K562 (cell line): ENCODE results near the gene DIS3L2. TPM values are rescaled to one million over a fixed set of nuclear protein-coding genes. Genes with fewer than 3 reads are reported as not detected.

Experiments
- CBFB ChIP-seq: sonication (generic); formaldehyde crosslinking; IDR thresholded peaks from 2 replicates; pipeline ENCODE4 v1.4.0; 2020; ENCODE audit warnings: mild to moderate bottlenecking, missing genetic modification reagents
- CBX1 ChIP-seq: sonication (generic); IDR thresholded peaks from 2 replicates; pipeline ENCODE4 v1.6.1; 2016; ENCODE audit warnings: antibody characterized with exemption, low read depth, mild to moderate bottlenecking
- CTCF ChIP-seq, 3 experiments: IDR thresholded peaks in 2 of 3; conservative IDR thresholded peaks in 1 of 3; 2 replicates each; pipeline ENCODE4 v1.5.1; 2011 to 2012; ENCODE audit warnings: low read length in 3 of 3, mild to moderate bottlenecking in 3 of 3, control low read depth in 2 of 3, improper control_type of control experiment in 1 of 3, inconsistent platforms in 1 of 3, low read depth in 1 of 3, mixed read lengths in 1 of 3, moderate library complexity in 1 of 3; ENCODE audit not compliant: insufficient read depth in 2 of 3
- SP2 ChIP-seq: IDR thresholded peaks from 2 replicates; pipeline ENCODE4 v1.6.1; 2011; ENCODE audit warnings: mild to moderate bottlenecking, low read depth, low read length, moderate library complexity; ENCODE audit not compliant: poor library complexity, severe bottlenecking; ENCODE audit errors: extremely low read depth
- ZBTB7A ChIP-seq: IDR thresholded peaks from 2 replicates; pipeline ENCODE4 v1.6.1; 2011; ENCODE audit warnings: low read depth, mild to moderate bottlenecking, low read length, moderate library complexity, borderline replicate concordance; ENCODE audit not compliant: control insufficient read depth
- ZFX ChIP-seq: sonication (generic); formaldehyde crosslinking; IDR thresholded peaks from 2 replicates; pipeline ENCODE4 v1.8.0; 2022; ENCODE audit warnings: mild to moderate bottlenecking, missing genetic modification reagents, moderate library complexity
- polyA plus RNA-seq, 8 experiments: library from polyadenylated mRNA; depleted of rRNA in 4 of 8; stranded (reverse) in 5 of 8; unstranded in 3 of 8; fragments of >200 nt; fragmentation: Nextera tagmentation in 2 of 8; fragmentation: Illumina TruSeq in 1 of 8; extraction: Ambion mirVana in 2 of 8; extraction: Trizol in 1 of 8; gene quantifications; 2 replicates each; pipeline versions ENCODE4 v1.2.1 to v1.2.3, GENCODE V29; 2011 to 2014; ENCODE audit warnings: inconsistent platforms in 1 of 8, missing spikeins in 1 of 8
- total RNA-seq, 7 experiments: library from RNA; depleted of rRNA in 6 of 7; stranded (reverse); fragments of >200 nt in 6 of 7; fragmentation: Illumina TruSeq in 2 of 7; extraction: Trizol in 2 of 7; gene quantifications; 2 replicates each; pipeline versions ENCODE4 v1.2.1 to v1.2.3, GENCODE V29; 2011 to 2021; ENCODE audit warnings: low replicate concordance in 1 of 7

The DIS3L2 gene
- total and polyA plus RNA-seq, 9 of the 15 experiments (the other 6 are each of a cell fraction or from before 2014, with no cell fraction given), result 1.5 to 19.2 (median 11.2) TPM

GRCh38 chr2:231925303-231926179 is 36.0 kb upstream of the DIS3L2 start (continued):
- TF ChIP-seq CTCF (IDR thresholded peaks at IDR 0.05 in 2 of 3, conservative IDR thresholded peaks at IDR 0.05 in 1 of 3; ENCODE audit: insufficient read depth in 2 of 3, low read depth in 1 of 3, low read length in 3 of 3) (peak; percentile 67 to 85 (median 69)), CBFB (no peak), SP2 (no peak), ZFX (CRISPR knock-in tag) (peak; percentile 18; the same call in 1 of the 2 replicates), ZBTB7A (peak; percentile 62; the same call in 1 of the 2 replicates), CBX1 (no peak)
